RWPE1 (cell line): ENCODE measurements around the gene TTC3.
"Not testable (repeated sequence)": the region's sequence is repeated elsewhere in the genome, so short reads cannot be mapped to it uniquely, and the experiment has no call there.

Experiments
- CTCF ChIA-PET: fragments of 350-600 bp; sonication (Branson Sonifier 250); formaldehyde crosslinking; extraction: SDS; loops from one replicate; lab custom pipeline; 2021; lab: Yijun Ruan, JAX
- POLR2A ChIA-PET: fragments of 400-600 bp; formaldehyde crosslinking; extraction: SDS; loops from one replicate; lab custom pipeline; 2020; ENCODE audit warnings: antibody characterized with exemption; ENCODE audit not compliant: low non-redundant PET; lab: Yijun Ruan, JAX
- DNase-seq: peaks from one replicate; pipeline ENCODE4 v3.0.0; 2012; ENCODE audit warnings: low spot score
- H3K27ac ChIP-seq: fragments of 450-650 bp; 2 replicates; pipeline ENCODE4 v1.5.1; 2017
- CTCF ChIP-seq: fragments of 450-650 bp; conservative IDR thresholded peaks from 2 replicates; pipeline ENCODE4 v1.5.1; 2017; ENCODE audit warnings: low read depth, mild to moderate bottlenecking

Gene TTC3

GRCh38 chr21:37072988-37073416 lies at the start of gene TTC3, which contains the start of gene PIGP:
Gene TTC3 (plus strand): TSS chr21:37073254. CDS start chr21:37087258, 14,004 bp downstream.
Gene PIGP (minus strand): TSS chr21:37073071. CDS start chr21:37072515, 556 bp downstream.
- ChIA-PET POLR2A (no interaction called here), CTCF (no interaction called here)
- no peak for TF ChIP-seq CTCF
- DNase-seq = peak; percentile 97
- peak within 1 kb of the TSS; percentile 96 for H3K27ac ChIP-seq

GRCh38 chr21:37026499-37026898 lies 46.6 kb upstream of the TTC3 start:
- ChIA-PET CTCF (interaction anchor here (0.7 to 1.2 kb wide), 3 partner anchors 50 to 1397 kb away, joined by 3 to 5 read pairs (median 4); no protein-coding TSS in a partner anchor), POLR2A (no interaction called here)
- DNase-seq = no peak
- no peak for TF ChIP-seq CTCF
- no peak overlapping the region for H3K27ac ChIP-seq

GRCh38 chr21:37028570-37028969 lies 44.5 kb upstream of the TTC3 start:
- ChIA-PET POLR2A (no interaction called here), CTCF (no interaction called here)
- no peak overlapping the region for H3K27ac ChIP-seq
- TF ChIP-seq CTCF = no peak
- DNase-seq = no peak

- POLR2A ChIA-PET = no interaction called here
- H3K27ac ChIP-seq = no peak overlapping the region
- DNase-seq = no peak
- no peak for TF ChIP-seq CTCF
- CTCF ChIA-PET = no interaction called here
These were observed 42.2 kb upstream of the TTC3 start for GRCh38 chr21:37030864-37031263.

- no peak overlapping the region for H3K27ac ChIP-seq
- TF ChIP-seq CTCF = no peak
- ChIA-PET POLR2A (no interaction called here), CTCF (no interaction called here)
- DNase-seq = no peak
These were observed 40.8 kb upstream of the TTC3 start for GRCh38 chr21:37032293-37032692.

GRCh38 chr21:37032877-37033471 lies 40.1 kb upstream of the TTC3 start:
- ChIA-PET CTCF (no interaction called here), POLR2A (no interaction called here)
- no peak for TF ChIP-seq CTCF
- peak; percentile 55 for DNase-seq
- H3K27ac ChIP-seq = no peak overlapping the region

- POLR2A ChIA-PET, H3K27ac ChIP-seq, DNase-seq, CTCF ChIA-PET: not testable (repeated sequence)
These were observed 38.7 kb upstream of the TTC3 start for GRCh38 chr21:37034394-37034793.
